ENCODE measurements around the gene OMP.

GRCh38 chr11:77104727-77105126 lies 2.1 kb downstream of the OMP start:
- TF ChIP-seq CTCF (IDR thresholded peaks at IDR 0.05; ENCODE audit: insufficient read depth, low read depth, low read length) (no peak), EZH2 (IDR thresholded peaks at IDR 0.05; ENCODE audit: insufficient read depth, low read length) (no peak)

Data from astrocyte (in vitro differentiated cells and primary cell).